MCF 10A (cell line): Measurements from ENCODE around the gene PKP2. TPM values are rescaled to one million over a fixed set of nuclear protein-coding genes. Genes with fewer than 3 reads are reported as not detected.
"Not testable (repeated sequence)": the region's sequence is repeated elsewhere in the genome, so short reads cannot be mapped to it uniquely, and the experiment has no call there.

Experiments used
- BruUV-seq: library from RNA; stranded (reverse); fragments of 400-500 nt; replicated peaks from 2 replicates; lab custom pipeline; 2021; lab: Mats Ljungman, UMichigan
- CTCF ChIA-PET: fragments of 300-600 bp; sonication (Branson Sonifier 250); formaldehyde crosslinking; extraction: SDS; loops from one replicate; lab custom pipeline; 2021; ENCODE audit warnings: antibody characterized with exemption, inconsistent platforms; lab: Yijun Ruan, JAX
- POLR2A ChIA-PET: fragments of 300-600, 350-650 bp; sonication (Branson Sonifier 250); formaldehyde crosslinking; extraction: SDS; loops from one replicate; lab custom pipeline; 2020; ENCODE audit warnings: antibody characterized with exemption, inconsistent platforms; lab: Yijun Ruan, JAX
- DNase-seq: peaks from one replicate; pipeline ENCODE4 v3.0.0-alpha.2; 2018; ENCODE audit not compliant: unreplicated experiment
- H3K27ac Mint-ChIP-seq: one replicate; pipeline ENCODE4 v1.8.0; 2022; ENCODE audit warnings: mild to moderate bottlenecking, low read depth, mixed read lengths; ENCODE audit not compliant: unreplicated experiment
- H3K27me3 Mint-ChIP-seq: one replicate; pipeline ENCODE4 v1.8.0; 2022; ENCODE audit warnings: mixed read lengths; ENCODE audit not compliant: insufficient read depth, unreplicated experiment
- H3K36me3 Mint-ChIP-seq: one replicate; pipeline ENCODE4 v1.8.0; 2022; ENCODE audit warnings: mild to moderate bottlenecking, moderate library complexity, mixed read lengths; ENCODE audit not compliant: insufficient read depth, unreplicated experiment
- H3K4me1 Mint-ChIP-seq: one replicate; pipeline ENCODE4 v1.8.0; 2022; ENCODE audit warnings: mixed read lengths; ENCODE audit not compliant: insufficient read depth, unreplicated experiment
- H3K4me3 Mint-ChIP-seq: one replicate; pipeline ENCODE4 v1.8.0; 2022; ENCODE audit warnings: mild to moderate bottlenecking, moderate library complexity, mixed read lengths; ENCODE audit not compliant: unreplicated experiment
- H3K9me3 Mint-ChIP-seq: one replicate; pipeline ENCODE4 v1.8.0; 2022; ENCODE audit warnings: mixed read lengths; ENCODE audit not compliant: unreplicated experiment
- intact Hi-C: fragments of 100-400 bp; cut with micrococcal nuclease; formaldehyde crosslinking; loops from 2 replicates; pipeline ENCODE4 v1.14.1; 2022
- total RNA-seq: library from RNA; stranded (reverse); gene quantifications from 2 replicates; pipeline ENCODE4 v1.2.3, GENCODE V29; 2022
- TF ChIP-seq, protein P1 (sequence below): fragments of 200-600 bp; IDR thresholded peaks from one replicate; pipeline ENCODE4 v1.8.0; 2022; ENCODE audit warnings: antibody characterized with exemption, mild to moderate bottlenecking; ENCODE audit not compliant: unreplicated experiment

The PKP2 gene
- total RNA-seq, 1 experiment from 2014 or later, result 88.0 TPM

DNA sequence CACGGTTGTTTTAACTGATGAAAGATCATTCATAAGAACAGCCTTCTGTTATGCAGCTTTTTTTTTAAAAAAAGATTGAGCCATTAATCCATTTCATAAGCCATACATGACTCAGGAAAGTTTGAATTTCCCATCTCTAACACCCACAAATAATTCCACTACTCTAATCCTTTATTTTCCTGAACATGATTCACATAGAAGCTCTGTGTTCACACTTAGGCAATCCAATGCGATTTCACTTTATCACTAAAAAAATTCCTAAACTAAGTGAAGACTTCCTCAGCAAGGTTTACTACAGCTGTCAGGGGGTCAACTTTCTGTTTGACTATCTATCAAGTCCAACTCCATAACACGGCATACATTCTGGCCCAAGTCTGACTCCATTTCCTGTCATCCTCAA is 25.9 kb downstream of the PKP2 start:
- Mint-ChIP-seq H3K36me3 (peaks cover 93% of the 10 kb centered on the region), H3K9me3 (no peaks in the 10 kb centered on the region), H3K27ac (peak overlapping the region; percentile 40), H3K4me3 (no peak overlapping the region), H3K27me3 (no peaks in the 10 kb centered on the region), H3K4me1 (peaks cover 20% of the 10 kb centered on the region)
- intact Hi-C loops, result no loop called here
- DNase-seq, result peak; percentile 14
- ChIA-PET CTCF (interaction anchor here (0.7 to 1.2 kb wide), 4 partner anchors 9 to 113 kb away, joined by 3 to 6 read pairs (median 4); no protein-coding TSS in a partner anchor), POLR2A (interaction anchor here (0.7 to 1.8 kb wide), 3 partner anchors 24 to 49 kb away, joined by 3 to 4 read pairs (median 3); no protein-coding TSS in a partner anchor)
- TF ChIP-seq, protein P1, sequence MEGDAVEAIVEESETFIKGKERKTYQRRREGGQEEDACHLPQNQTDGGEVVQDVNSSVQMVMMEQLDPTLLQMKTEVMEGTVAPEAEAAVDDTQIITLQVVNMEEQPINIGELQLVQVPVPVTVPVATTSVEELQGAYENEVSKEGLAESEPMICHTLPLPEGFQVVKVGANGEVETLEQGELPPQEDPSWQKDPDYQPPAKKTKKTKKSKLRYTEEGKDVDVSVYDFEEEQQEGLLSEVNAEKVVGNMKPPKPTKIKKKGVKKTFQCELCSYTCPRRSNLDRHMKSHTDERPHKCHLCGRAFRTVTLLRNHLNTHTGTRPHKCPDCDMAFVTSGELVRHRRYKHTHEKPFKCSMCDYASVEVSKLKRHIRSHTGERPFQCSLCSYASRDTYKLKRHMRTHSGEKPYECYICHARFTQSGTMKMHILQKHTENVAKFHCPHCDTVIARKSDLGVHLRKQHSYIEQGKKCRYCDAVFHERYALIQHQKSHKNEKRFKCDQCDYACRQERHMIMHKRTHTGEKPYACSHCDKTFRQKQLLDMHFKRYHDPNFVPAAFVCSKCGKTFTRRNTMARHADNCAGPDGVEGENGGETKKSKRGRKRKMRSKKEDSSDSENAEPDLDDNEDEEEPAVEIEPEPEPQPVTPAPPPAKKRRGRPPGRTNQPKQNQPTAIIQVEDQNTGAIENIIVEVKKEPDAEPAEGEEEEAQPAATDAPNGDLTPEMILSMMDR, result no peak
- BruUV-seq, result no TSS peak

DNA sequence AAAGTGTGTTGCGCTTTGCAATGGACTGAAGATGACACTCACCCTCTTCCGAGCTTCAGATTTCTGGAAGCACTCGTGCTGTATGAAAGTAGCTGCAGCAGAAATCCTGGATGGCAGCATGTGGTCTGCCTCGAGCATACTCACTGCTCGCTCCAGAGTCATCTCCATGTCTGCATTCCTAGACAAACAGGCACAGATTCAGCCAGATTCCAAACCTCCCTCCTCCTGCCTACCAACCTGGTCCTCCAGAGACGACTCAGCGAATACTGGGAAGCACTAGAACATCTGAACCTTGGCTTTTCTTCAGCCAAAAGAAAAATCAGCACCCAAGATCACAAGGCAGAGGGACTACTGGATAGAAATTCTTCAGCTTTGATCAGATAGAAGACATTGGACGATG is 27.7 kb downstream of the PKP2 start:
- intact Hi-C loops, result no loop called here
- H3K9me3 Mint-ChIP-seq, result no peaks in the 10 kb centered on the region

DNA sequence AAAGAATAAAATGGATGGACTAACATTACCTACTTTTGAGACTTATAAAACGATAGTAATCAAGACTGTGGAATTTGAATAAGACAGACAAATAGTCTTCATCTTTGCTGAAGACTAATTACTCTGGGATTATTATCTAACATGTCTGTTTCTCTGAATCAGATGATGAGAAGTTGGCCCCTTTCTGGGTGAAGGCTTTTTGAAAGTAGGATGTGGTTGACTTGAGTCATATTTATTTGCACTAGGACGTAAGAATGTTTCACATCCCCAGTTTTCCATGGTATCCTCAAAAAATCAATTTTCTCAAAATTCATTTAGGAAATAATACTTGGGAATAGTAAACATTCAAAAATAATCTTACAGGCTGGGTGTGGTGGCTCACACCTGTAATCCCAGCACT is 31.8 kb downstream of the PKP2 start:
- ChIA-PET CTCF (no interaction called here), POLR2A (no interaction called here)
- H3K9me3 Mint-ChIP-seq, result no peaks in the 10 kb centered on the region
- intact Hi-C loops, result no loop called here
- DNase-seq, result no peak
- TF ChIP-seq, protein P1, result no peak
- H3K4me3 Mint-ChIP-seq, result no peak overlapping the region
- BruUV-seq, result TSS peak; percentile 10
- H3K27me3 Mint-ChIP-seq, result no peaks in the 10 kb centered on the region
- no peak overlapping the region for H3K27ac Mint-ChIP-seq
- H3K4me1 Mint-ChIP-seq, result peaks cover 5% of the 10 kb centered on the region
- peaks cover 94% of the 10 kb centered on the region for H3K36me3 Mint-ChIP-seq

More for the DNA sequence above, 27.7 kb downstream of the PKP2 start:
- Mint-ChIP-seq H3K4me3 (no peak overlapping the region), H3K4me1 (peaks cover 9% of the 10 kb centered on the region), H3K36me3 (peaks cover 94% of the 10 kb centered on the region), H3K27me3 (no peaks in the 10 kb centered on the region), H3K27ac (no peak overlapping the region)
- BruUV-seq, result no TSS peak
- no peak for DNase-seq
- TF ChIP-seq, protein P1, result no peak
- POLR2A ChIA-PET, result no interaction called here
- CTCF ChIA-PET, result interaction anchor here (0.6 kb wide), 1 partner anchor 9 kb away, joined by 4 read pairs; no protein-coding TSS in a partner anchor

DNA sequence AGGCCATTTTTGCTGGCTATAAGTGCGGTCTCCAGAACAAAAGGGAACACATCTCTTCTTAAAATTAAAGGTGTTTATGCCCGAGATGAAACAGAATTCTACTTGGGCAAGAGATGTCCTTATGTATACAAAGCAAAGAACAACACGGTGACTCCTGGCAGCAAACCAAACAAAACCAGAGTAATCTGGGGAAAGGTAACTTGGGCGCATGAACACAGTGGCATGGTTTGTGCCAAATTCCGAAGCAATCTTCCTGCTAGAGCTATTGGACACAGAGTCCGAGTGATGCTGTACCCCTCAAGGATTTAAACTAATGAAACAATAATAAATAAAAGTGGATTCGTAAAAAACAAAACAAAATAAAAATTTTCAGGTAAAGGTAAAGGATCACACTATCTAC is 33.4 kb downstream of the PKP2 start:
- no peak overlapping the region for H3K4me3 Mint-ChIP-seq
- ChIA-PET POLR2A (interaction anchor here (0.7 kb wide), 1 partner anchor 21 kb away, joined by 3 read pairs; no protein-coding TSS in a partner anchor), CTCF (no interaction called here)
- intact Hi-C loops, result no loop called here
- no TSS peak for BruUV-seq
- H3K27ac Mint-ChIP-seq, result no peak overlapping the region
- H3K36me3 Mint-ChIP-seq, result peaks cover 93% of the 10 kb centered on the region
- DNase-seq, result no peak
- H3K27me3 Mint-ChIP-seq, result no peaks in the 10 kb centered on the region
- TF ChIP-seq, protein P1, result no peak
- peaks cover 7% of the 10 kb centered on the region for H3K4me1 Mint-ChIP-seq
- no peaks in the 10 kb centered on the region for H3K9me3 Mint-ChIP-seq

DNA sequence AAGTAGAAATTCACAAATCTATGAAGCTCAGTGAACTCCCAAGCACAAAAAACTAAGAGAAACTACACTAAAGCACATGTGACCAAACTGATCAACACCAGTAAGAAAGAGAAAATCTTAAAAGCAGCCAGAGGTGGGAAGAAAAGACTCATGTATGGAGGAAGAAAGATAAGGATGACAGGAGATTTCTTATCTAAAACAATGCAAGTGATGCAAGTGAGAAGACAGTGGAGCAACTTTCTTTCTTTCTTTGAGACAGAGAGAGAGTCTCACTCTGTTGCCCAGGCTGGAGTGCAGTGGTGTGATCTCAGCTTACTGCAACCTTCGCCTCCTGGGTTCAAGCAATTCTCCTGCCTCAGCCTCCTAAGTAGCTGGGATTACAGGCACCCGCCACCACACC is 34.9 kb downstream of the PKP2 start:
- ChIA-PET CTCF (interaction anchor here (1.4 kb wide), 1 partner anchor 10 kb away, joined by 6 read pairs; no protein-coding TSS in a partner anchor), POLR2A (interaction anchor here (1.2 kb wide), 1 partner anchor 37 kb away, joined by 5 read pairs; no protein-coding TSS in a partner anchor)
- H3K4me3 Mint-ChIP-seq, H3K27ac Mint-ChIP-seq, H3K27me3 Mint-ChIP-seq, intact Hi-C loops, DNase-seq, H3K4me1 Mint-ChIP-seq, BruUV-seq, H3K9me3 Mint-ChIP-seq: not testable (repeated sequence)
- H3K36me3 Mint-ChIP-seq, result peaks cover 89% of the 10 kb centered on the region
